ENCODE results near the gene CNOT10. TPM values are rescaled to one million over a fixed set of nuclear protein-coding genes. Genes with fewer than 3 reads are reported as not detected.
A peak's percentile ranks its signal among the peaks of the same experiment; 100 is the strongest.
"Not testable (repeated sequence)": the region's sequence is repeated elsewhere in the genome, so short reads cannot be mapped to it uniquely, and the experiment has no call there.

The CNOT10 gene
- total and polyA plus RNA-seq, 2 donors (not counting 1 experiment from before 2014, with no cell fraction given), result 17.5 to 28.6 TPM

DNA sequence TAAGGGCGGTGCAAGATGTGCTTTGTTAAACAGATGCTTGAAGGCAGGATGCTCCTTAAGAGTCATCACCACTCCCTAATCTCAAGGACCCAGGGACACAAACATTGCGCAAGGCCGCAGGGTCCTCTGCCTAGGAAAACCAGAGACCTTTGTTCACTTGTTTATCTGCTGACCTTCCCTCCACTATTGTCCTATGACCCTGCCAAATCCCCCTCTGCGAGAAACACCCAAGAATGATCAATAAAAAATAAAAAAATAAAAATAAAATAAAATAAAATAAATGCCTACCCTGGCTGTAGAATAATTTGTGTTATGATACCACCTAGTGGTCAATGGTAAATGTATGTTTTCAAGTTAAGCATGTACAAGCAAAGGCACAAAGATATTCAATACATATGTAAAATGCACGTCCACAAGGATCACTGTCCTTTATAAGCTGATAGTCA, 20.3 kb upstream of the CNOT10 start:
- not testable (repeated sequence) for H3K4me2 ChIP-seq (ENCODE audit: extremely low read depth, insufficient read depth, low read length); H3K79me2 ChIP-seq (ENCODE audit: control insufficient read depth, insufficient read depth, low read length); H3K27ac ChIP-seq (ENCODE audit: insufficient read depth, low read length); H3K9me3 ChIP-seq (ENCODE audit: control insufficient read depth, insufficient read depth, low read depth, low read length); H3K9ac ChIP-seq (ENCODE audit: insufficient read depth, low read length); H2AFZ ChIP-seq (ENCODE audit: low read length); H3K4me1 ChIP-seq (ENCODE audit: control insufficient read depth, extremely low read depth, insufficient read depth, low read length); H3K36me3 ChIP-seq (ENCODE audit: control insufficient read depth, insufficient read depth, low read length); H3K4me3 ChIP-seq (replicated peaks in 1 of 4; ENCODE audit: control extremely low read depth in 1 of 4, insufficient read depth in 1 of 4, low read depth in 3 of 4, low read length in 4 of 4); H4K20me1 ChIP-seq (ENCODE audit: control insufficient read depth, extremely low read depth, insufficient read depth, low read length); H3K27me3 ChIP-seq (ENCODE audit: control insufficient read depth, insufficient read depth, low read length)
- DNase-seq (ENCODE audit: low read depth in 2 of 2), result peak; percentile 28 to 74
- TF ChIP-seq, protein P1, sequence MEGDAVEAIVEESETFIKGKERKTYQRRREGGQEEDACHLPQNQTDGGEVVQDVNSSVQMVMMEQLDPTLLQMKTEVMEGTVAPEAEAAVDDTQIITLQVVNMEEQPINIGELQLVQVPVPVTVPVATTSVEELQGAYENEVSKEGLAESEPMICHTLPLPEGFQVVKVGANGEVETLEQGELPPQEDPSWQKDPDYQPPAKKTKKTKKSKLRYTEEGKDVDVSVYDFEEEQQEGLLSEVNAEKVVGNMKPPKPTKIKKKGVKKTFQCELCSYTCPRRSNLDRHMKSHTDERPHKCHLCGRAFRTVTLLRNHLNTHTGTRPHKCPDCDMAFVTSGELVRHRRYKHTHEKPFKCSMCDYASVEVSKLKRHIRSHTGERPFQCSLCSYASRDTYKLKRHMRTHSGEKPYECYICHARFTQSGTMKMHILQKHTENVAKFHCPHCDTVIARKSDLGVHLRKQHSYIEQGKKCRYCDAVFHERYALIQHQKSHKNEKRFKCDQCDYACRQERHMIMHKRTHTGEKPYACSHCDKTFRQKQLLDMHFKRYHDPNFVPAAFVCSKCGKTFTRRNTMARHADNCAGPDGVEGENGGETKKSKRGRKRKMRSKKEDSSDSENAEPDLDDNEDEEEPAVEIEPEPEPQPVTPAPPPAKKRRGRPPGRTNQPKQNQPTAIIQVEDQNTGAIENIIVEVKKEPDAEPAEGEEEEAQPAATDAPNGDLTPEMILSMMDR (conservative IDR thresholded peaks at IDR 0.05 in 1 of 2, IDR thresholded peaks at IDR 0.05 in 1 of 2; ENCODE audit: low read depth in 1 of 2, low read length in 2 of 2), result peak in 1 of 2 donors; percentile 37

DNA sequence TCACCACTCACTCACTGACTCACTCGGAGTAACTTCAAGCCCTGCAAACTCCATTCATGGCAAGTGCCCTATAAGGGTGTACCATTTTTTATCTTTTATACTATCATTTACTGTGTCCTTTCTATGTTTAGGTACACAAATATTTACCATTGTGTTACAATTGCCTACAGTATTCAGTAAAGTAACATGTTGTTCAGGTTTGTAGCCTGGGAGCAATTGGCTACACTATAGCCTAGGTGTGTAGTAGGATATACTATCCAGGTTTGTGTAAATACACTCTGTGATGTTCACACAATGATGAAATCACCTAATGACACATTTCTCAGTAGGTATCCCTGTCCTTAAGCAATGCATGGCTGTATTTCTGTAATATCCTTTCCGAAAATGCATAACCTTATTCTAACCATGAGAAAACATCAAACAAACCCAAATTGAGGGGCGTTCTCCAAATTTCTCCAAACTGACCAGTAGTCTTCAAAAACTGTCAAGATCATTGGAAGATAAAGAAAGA, 17.9 kb upstream of the CNOT10 start:
- no peaks in the 10 kb centered on the region for H3K4me1 ChIP-seq (ENCODE audit: control insufficient read depth, extremely low read depth, insufficient read depth, low read length)
- DNase-seq (ENCODE audit: low read depth in 2 of 2), result no peak
- H2AFZ ChIP-seq (ENCODE audit: low read length), result no peak overlapping the region
- no peaks in the 10 kb centered on the region for H3K27me3 ChIP-seq (ENCODE audit: control insufficient read depth, insufficient read depth, low read length)
- H3K9ac ChIP-seq (ENCODE audit: insufficient read depth, low read length), result no peak overlapping the region
- no peaks in the 10 kb centered on the region for H4K20me1 ChIP-seq (ENCODE audit: control insufficient read depth, extremely low read depth, insufficient read depth, low read length)
- no peak for TF ChIP-seq EZH2 (IDR thresholded peaks at IDR 0.05; ENCODE audit: low read length, missing control alignments)
- TF ChIP-seq, protein P1 (conservative IDR thresholded peaks at IDR 0.05 in 1 of 2, IDR thresholded peaks at IDR 0.05 in 1 of 2; ENCODE audit: low read depth in 1 of 2, low read length in 2 of 2), result no peak
- no peak overlapping the region for H3K27ac ChIP-seq (ENCODE audit: insufficient read depth, low read length)
- no peaks in the 10 kb centered on the region for H3K9me3 ChIP-seq (ENCODE audit: control insufficient read depth, insufficient read depth, low read depth, low read length)
- H3K4me3 ChIP-seq (replicated peaks in 1 of 4; ENCODE audit: control extremely low read depth in 1 of 4, insufficient read depth in 1 of 4, low read depth in 3 of 4, low read length in 4 of 4), result no peak overlapping the region
- no peaks in the 10 kb centered on the region for H3K79me2 ChIP-seq (ENCODE audit: control insufficient read depth, insufficient read depth, low read length)
- H3K36me3 ChIP-seq (ENCODE audit: control insufficient read depth, insufficient read depth, low read length), result no peaks in the 10 kb centered on the region
- no peak overlapping the region for H3K4me2 ChIP-seq (ENCODE audit: extremely low read depth, insufficient read depth, low read length)

DNA sequence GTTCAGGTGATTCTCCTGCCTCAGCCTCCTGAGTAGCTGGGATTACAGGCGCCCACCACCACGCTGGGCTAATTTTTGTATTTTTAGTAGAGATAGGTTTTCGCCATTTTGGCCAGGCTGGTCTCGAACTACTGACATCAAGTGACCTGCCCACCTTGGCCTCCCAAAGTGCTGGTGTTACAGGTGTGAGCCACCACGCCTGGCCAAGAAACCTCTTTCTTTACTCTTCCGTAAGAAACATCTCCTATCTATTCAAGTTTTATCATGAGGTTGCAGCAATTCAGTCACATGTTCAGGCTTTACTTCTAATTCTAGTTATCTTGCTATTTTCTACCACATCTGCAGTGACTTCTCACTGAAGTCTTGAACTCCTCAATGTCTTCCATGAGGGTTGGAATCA, 15.8 kb upstream of the CNOT10 start:
- H3K9ac ChIP-seq (ENCODE audit: insufficient read depth, low read length); H3K27ac ChIP-seq (ENCODE audit: insufficient read depth, low read length); H3K36me3 ChIP-seq (ENCODE audit: control insufficient read depth, insufficient read depth, low read length); H2AFZ ChIP-seq (ENCODE audit: low read length); H4K20me1 ChIP-seq (ENCODE audit: control insufficient read depth, extremely low read depth, insufficient read depth, low read length); H3K4me2 ChIP-seq (ENCODE audit: extremely low read depth, insufficient read depth, low read length); H3K79me2 ChIP-seq (ENCODE audit: control insufficient read depth, insufficient read depth, low read length); H3K9me3 ChIP-seq (ENCODE audit: control insufficient read depth, insufficient read depth, low read depth, low read length); DNase-seq (ENCODE audit: low read depth in 2 of 2); H3K4me1 ChIP-seq (ENCODE audit: control insufficient read depth, extremely low read depth, insufficient read depth, low read length); H3K4me3 ChIP-seq (replicated peaks in 1 of 4; ENCODE audit: control extremely low read depth in 1 of 4, insufficient read depth in 1 of 4, low read depth in 3 of 4, low read length in 4 of 4); H3K27me3 ChIP-seq (ENCODE audit: control insufficient read depth, insufficient read depth, low read length): not testable (repeated sequence)

DNA sequence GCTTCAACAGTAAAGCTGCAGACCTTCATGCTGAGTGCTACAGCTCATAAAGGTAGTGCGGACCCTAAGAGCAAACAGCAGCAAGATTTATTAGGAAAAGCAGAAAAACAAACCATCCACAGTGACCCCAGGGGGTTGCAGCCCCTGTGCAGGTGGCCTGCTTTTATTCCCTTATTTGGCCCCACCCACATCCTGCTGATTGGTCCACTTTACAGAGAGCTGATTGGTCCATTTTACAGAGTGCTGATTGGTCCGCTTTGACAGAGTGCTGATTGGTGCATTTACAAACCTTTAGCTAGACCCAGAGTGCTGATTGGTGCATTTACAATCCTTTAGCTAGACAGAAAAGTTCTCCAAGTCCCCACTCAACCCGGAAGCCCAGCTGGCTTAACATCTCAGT, 11.3 kb upstream of the CNOT10 start:
- not testable (repeated sequence) for H3K4me2 ChIP-seq (ENCODE audit: extremely low read depth, insufficient read depth, low read length); H4K20me1 ChIP-seq (ENCODE audit: control insufficient read depth, extremely low read depth, insufficient read depth, low read length); H2AFZ ChIP-seq (ENCODE audit: low read length); H3K9ac ChIP-seq (ENCODE audit: insufficient read depth, low read length); H3K4me3 ChIP-seq (replicated peaks in 1 of 4; ENCODE audit: control extremely low read depth in 1 of 4, insufficient read depth in 1 of 4, low read depth in 3 of 4, low read length in 4 of 4); H3K4me1 ChIP-seq (ENCODE audit: control insufficient read depth, extremely low read depth, insufficient read depth, low read length); H3K36me3 ChIP-seq (ENCODE audit: control insufficient read depth, insufficient read depth, low read length); H3K9me3 ChIP-seq (ENCODE audit: control insufficient read depth, insufficient read depth, low read depth, low read length); H3K27me3 ChIP-seq (ENCODE audit: control insufficient read depth, insufficient read depth, low read length); DNase-seq (ENCODE audit: low read depth in 2 of 2); H3K27ac ChIP-seq (ENCODE audit: insufficient read depth, low read length); H3K79me2 ChIP-seq (ENCODE audit: control insufficient read depth, insufficient read depth, low read length)
